HCT116 (cell line): ENCODE results near the gene SND1. TPM values are rescaled to one million over a fixed set of nuclear protein-coding genes. Genes with fewer than 3 reads are reported as not detected.

Source experiments
- ATAC-seq: fragments of 200-7000 bp; cut with Tn5 transposase; 2 replicates; pipeline ENCODE4 v1.9.1; 2020; ENCODE audit warnings: mild to moderate bottlenecking, moderate library complexity
- BruUV-seq: library from RNA; stranded (reverse); fragments of 400-500 nt; replicated peaks from 2 replicates; lab custom pipeline; 2021; lab: Mats Ljungman, UMichigan
- CTCF ChIA-PET: fragments of 300-600 bp; sonication (Branson Sonifier 250); formaldehyde crosslinking; loops from one replicate; lab custom pipeline; 2021; ENCODE audit warnings: antibody characterized with exemption; lab: Charles Lee
- POLR2A ChIA-PET: fragments of 300-600, 350-600 bp; sonication (Branson Sonifier 250); formaldehyde crosslinking; loops from one replicate; lab custom pipeline; 2021; ENCODE audit warnings: antibody characterized with exemption; lab: Charles Lee
- RAD21 ChIA-PET, 2 experiments: fragments of 300-600 bp; sonication (Branson Sonifier 250); formaldehyde crosslinking; loops; one replicate each; lab custom pipeline; 2023; ENCODE audit warnings: low total read pairs in 2 of 2; ENCODE audit not compliant: uncharacterized antibody in 2 of 2, unreplicated experiment in 2 of 2, low non-redundant PET in 1 of 2; lab: Charles Lee
- DNase-seq: peaks from one replicate; pipeline ENCODE4 v3.0.0-alpha.2; 2010; ENCODE audit warnings: low read depth, low spot score
- H2AFZ ChIP-seq: fragments of 200-600 bp; shearing (Covaris generic), sonication (generic); 2 replicates; pipeline ENCODE4 v1.6.1; 2017; ENCODE audit warnings: low read depth, mixed run types, mixed read lengths, antibody characterized with exemption, low read length; ENCODE audit not compliant: poor library complexity, severe bottlenecking
- H3K27ac ChIP-seq: 2 replicates; pipeline ENCODE4 v1.5.1; 2012; ENCODE audit warnings: low read depth, low read length
- H3K27me3 ChIP-seq: fragments of 200-600 bp; sonication (generic); 2 replicates; pipeline ENCODE4 v1.6.1; 2016; ENCODE audit warnings: mixed run types, low read length, mixed read lengths; ENCODE audit not compliant: insufficient read depth
- H3K36me3 ChIP-seq, 2 experiments: fragments of 200-500 bp in 1 of 2; fragments of 200-600 bp in 1 of 2; sonication (Bioruptor generic) in 1 of 2; sonication (generic) in 1 of 2; 2 replicates each; pipeline versions ENCODE4 v1.5.1 to v1.6.1; 2014 to 2016; ENCODE audit warnings: low read length in 2 of 2, inconsistent platforms in 1 of 2, mixed read lengths in 1 of 2, mixed run types in 1 of 2; ENCODE audit not compliant: insufficient read depth in 2 of 2, control insufficient read depth in 1 of 2
- H3K4me1 ChIP-seq, 2 experiments: fragments of 200-600 bp in 1 of 2; sonication (generic) in 1 of 2; 2 replicates each; pipeline versions ENCODE4 v1.5.1 to v1.6.1; 2012 to 2017; ENCODE audit warnings: low read length in 2 of 2, inconsistent platforms in 1 of 2, mild to moderate bottlenecking in 1 of 2, mixed read lengths in 1 of 2, mixed run types in 1 of 2, moderate library complexity in 1 of 2; ENCODE audit not compliant: insufficient read depth in 2 of 2, control insufficient read depth in 1 of 2
- H3K4me2 ChIP-seq: fragments of 200-600 bp; sonication (generic); 2 replicates; pipeline ENCODE4 v1.6.1; 2017; ENCODE audit warnings: mixed run types, low read length, mixed read lengths
- H3K4me3 ChIP-seq, 2 experiments: fragments of 200-600 bp in 1 of 2; sonication (generic) in 1 of 2; replicated peaks in 1 of 2; 2 replicates each; pipeline ENCODE4 v1.5.1; 2011 to 2016; ENCODE audit warnings: low read length in 2 of 2, control low read depth in 1 of 2, low read depth in 1 of 2, mild to moderate bottlenecking in 1 of 2, mixed read lengths in 1 of 2, mixed run types in 1 of 2
- H3K79me2 ChIP-seq: fragments of 200-600 bp; sonication (generic); 2 replicates; pipeline ENCODE4 v1.6.1; 2017; ENCODE audit warnings: mild to moderate bottlenecking, mixed run types, low read length, moderate library complexity, mixed read lengths; ENCODE audit not compliant: insufficient read depth
- H3K9ac ChIP-seq: fragments of 200-600 bp; sonication (generic); 2 replicates; pipeline ENCODE4 v1.6.1; 2016; ENCODE audit warnings: low read length, mixed read lengths
- H3K9me2 ChIP-seq: fragments of 200-600 bp; sonication (generic), shearing (Covaris generic); 2 replicates; pipeline ENCODE4 v1.6.1; 2017; ENCODE audit warnings: mixed run types, mild to moderate bottlenecking, moderate library complexity; ENCODE audit not compliant: insufficient read depth
- H3K9me3 ChIP-seq, 2 experiments: fragments of 200-500 bp in 1 of 2; fragments of 200-600 bp in 1 of 2; sonication (Bioruptor generic) in 1 of 2; sonication (generic) in 1 of 2; 2 replicates each; pipeline ENCODE4 v1.6.1; 2014 to 2017; ENCODE audit warnings: low read length in 2 of 2, mixed read lengths in 2 of 2, inconsistent platforms in 1 of 2, low read depth in 1 of 2, mild to moderate bottlenecking in 1 of 2, mixed run types in 1 of 2, moderate library complexity in 1 of 2; ENCODE audit not compliant: control insufficient read depth in 1 of 2, insufficient read depth in 1 of 2
- H4K20me1 ChIP-seq: fragments of 200-600 bp; sonication (generic), shearing (Covaris generic); 2 replicates; pipeline ENCODE4 v1.6.1; 2017; ENCODE audit warnings: mixed run types, mild to moderate bottlenecking, moderate library complexity; ENCODE audit not compliant: insufficient read depth
- CTCF ChIP-seq, 3 experiments: fragments of 200-600 bp in 1 of 3; sonication (generic) in 1 of 3; IDR thresholded peaks in 2 of 3; conservative IDR thresholded peaks in 1 of 3; 2 replicates each; pipeline ENCODE4 v1.5.1; 2012 to 2017; ENCODE audit warnings: low read depth in 2 of 3, low read length in 2 of 3, antibody characterized with exemption in 1 of 3, borderline replicate concordance in 1 of 3, control low read depth in 1 of 3, mild to moderate bottlenecking in 1 of 3, mixed read lengths in 1 of 3, mixed run types in 1 of 3, moderate library complexity in 1 of 3; ENCODE audit not compliant: insufficient read depth in 1 of 3
- EGR1 ChIP-seq: IDR thresholded peaks from 2 replicates; pipeline ENCODE4 v1.6.1; 2012; ENCODE audit warnings: low read depth
- RAD21 ChIP-seq: IDR thresholded peaks from 2 replicates; pipeline ENCODE4 v1.6.1; 2012; ENCODE audit warnings: low read depth, mild to moderate bottlenecking
- TCF7L2 ChIP-seq: IDR thresholded peaks from 2 replicates; pipeline ENCODE4 v1.7.0; 2011; ENCODE audit warnings: borderline replicate concordance, inconsistent platforms; ENCODE audit not compliant: insufficient read depth, insufficient read length; ENCODE audit errors: extremely low read depth
- intact Hi-C: fragments of 100-400 bp; cut with micrococcal nuclease; formaldehyde crosslinking; loops from 2 replicates; pipeline ENCODE4 v1.10.0; 2022
- total RNA-seq: library from RNA; stranded (reverse); gene quantifications from one replicate; pipeline ENCODE4 v1.2.1, GENCODE V29; 2021; ENCODE audit not compliant: unreplicated experiment
- TF ChIP-seq, protein P1 (sequence below): IDR thresholded peaks from 2 replicates; pipeline ENCODE4 v1.6.1; 2012; ENCODE audit warnings: low read depth
- TF ChIP-seq, protein P2 (sequence below): IDR thresholded peaks from 2 replicates; pipeline ENCODE4 v1.6.1; 2012

SND1 gene
- total RNA-seq, 1 experiment from 2014 or later: 169 TPM

DNA sequence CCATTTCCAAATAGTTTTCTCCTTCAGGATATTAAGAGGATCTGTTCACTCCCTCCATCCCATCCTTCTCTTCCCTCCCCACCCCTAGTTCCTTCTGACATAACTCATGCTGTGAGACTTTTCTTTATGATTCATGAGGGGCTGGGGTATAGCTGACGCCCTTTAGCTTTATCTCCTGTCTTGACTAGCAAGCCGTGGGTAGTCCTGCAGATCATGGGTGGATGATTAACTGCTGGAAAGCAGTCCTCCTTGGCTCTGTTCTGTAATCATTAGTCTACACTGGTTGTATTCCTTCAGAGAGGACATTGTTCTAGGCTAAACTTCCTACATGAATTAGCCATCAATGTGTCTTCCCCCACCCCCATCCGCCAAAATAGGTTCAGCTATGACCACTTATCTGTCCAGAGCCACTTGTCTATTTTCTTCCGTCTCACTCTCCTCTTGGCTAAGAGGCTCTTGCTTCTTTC, 243.9 kb downstream of the SND1 start:
- CTCF ChIA-PET: no interaction called here
- POLR2A ChIA-PET: no interaction called here
- BruUV-seq: no TSS peak

More for the DNA sequence above, 243.9 kb downstream of the SND1 start:
- TF ChIP-seq, protein P1, sequence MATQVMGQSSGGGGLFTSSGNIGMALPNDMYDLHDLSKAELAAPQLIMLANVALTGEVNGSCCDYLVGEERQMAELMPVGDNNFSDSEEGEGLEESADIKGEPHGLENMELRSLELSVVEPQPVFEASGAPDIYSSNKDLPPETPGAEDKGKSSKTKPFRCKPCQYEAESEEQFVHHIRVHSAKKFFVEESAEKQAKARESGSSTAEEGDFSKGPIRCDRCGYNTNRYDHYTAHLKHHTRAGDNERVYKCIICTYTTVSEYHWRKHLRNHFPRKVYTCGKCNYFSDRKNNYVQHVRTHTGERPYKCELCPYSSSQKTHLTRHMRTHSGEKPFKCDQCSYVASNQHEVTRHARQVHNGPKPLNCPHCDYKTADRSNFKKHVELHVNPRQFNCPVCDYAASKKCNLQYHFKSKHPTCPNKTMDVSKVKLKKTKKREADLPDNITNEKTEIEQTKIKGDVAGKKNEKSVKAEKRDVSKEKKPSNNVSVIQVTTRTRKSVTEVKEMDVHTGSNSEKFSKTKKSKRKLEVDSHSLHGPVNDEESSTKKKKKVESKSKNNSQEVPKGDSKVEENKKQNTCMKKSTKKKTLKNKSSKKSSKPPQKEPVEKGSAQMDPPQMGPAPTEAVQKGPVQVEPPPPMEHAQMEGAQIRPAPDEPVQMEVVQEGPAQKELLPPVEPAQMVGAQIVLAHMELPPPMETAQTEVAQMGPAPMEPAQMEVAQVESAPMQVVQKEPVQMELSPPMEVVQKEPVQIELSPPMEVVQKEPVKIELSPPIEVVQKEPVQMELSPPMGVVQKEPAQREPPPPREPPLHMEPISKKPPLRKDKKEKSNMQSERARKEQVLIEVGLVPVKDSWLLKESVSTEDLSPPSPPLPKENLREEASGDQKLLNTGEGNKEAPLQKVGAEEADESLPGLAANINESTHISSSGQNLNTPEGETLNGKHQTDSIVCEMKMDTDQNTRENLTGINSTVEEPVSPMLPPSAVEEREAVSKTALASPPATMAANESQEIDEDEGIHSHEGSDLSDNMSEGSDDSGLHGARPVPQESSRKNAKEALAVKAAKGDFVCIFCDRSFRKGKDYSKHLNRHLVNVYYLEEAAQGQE: no peak
- TF ChIP-seq TCF7L2 (no peak), CTCF (IDR thresholded peaks at IDR 0.05 in 2 of 3, conservative IDR thresholded peaks at IDR 0.05 in 1 of 3; ENCODE audit: borderline replicate concordance in 1 of 3, insufficient read depth in 1 of 3, low read depth in 2 of 3, low read length in 2 of 3) (no peak), RAD21 (no peak), EGR1 (no peak)
- TF ChIP-seq, protein P2, sequence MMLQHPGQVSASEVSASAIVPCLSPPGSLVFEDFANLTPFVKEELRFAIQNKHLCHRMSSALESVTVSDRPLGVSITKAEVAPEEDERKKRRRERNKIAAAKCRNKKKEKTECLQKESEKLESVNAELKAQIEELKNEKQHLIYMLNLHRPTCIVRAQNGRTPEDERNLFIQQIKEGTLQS: no peak
- DNase-seq: no peak
- intact Hi-C loops: no loop called here
- Histone ChIP-seq H3K79me2 (peaks cover 40% of the 10 kb centered on the region), H3K4me1 (peaks cover 0 to 25% of the 10 kb centered on the region in 2 experiments; a peak in 1 of 4 replicates), H3K9me3 (no peaks in the 10 kb centered on the region), H3K4me2 (no peak overlapping the region), H3K9me2 (no peaks in the 10 kb centered on the region), H3K4me3 (no peak overlapping the region), H3K27me3 (no peaks in the 10 kb centered on the region), H3K27ac (no peak overlapping the region), H3K36me3 (0 out of 4 replicates have a peak, but pooled peaks cover 0 to 7% of the 10 kb centered on the region in 2 experiments), H3K9ac (no peak overlapping the region), H4K20me1 (no peaks in the 10 kb centered on the region; the same call in 1 of the 2 replicates), H2AFZ (no peak overlapping the region)
- RAD21 ChIA-PET: no interaction called here
- ATAC-seq: no peak
